Testis (tissue), 3 donors: ENCODE measurements around the gene MAPK1. TPM values are rescaled to one million over a fixed set of nuclear protein-coding genes. Genes with fewer than 3 reads are reported as not detected.

Experiments
- DNase-seq: peaks from one replicate; pipeline ENCODE4 v3.0.0-alpha.2; 2019
- H3K27ac ChIP-seq, 2 donors: fragments of 200-600 bp; sonication (generic); one replicate each; pipeline ENCODE4 v1.5.1; 2019
- H3K27me3 ChIP-seq: fragments of 200-600 bp; sonication (generic); one replicate; pipeline ENCODE4 v1.5.1; 2019
- H3K36me3 ChIP-seq: fragments of 200-600 bp; sonication (generic); one replicate; pipeline ENCODE4 v1.5.1; 2017; ENCODE audit warnings: low read depth; ENCODE audit errors: missing control alignments
- H3K4me1 ChIP-seq: fragments of 200-600 bp; sonication (generic); one replicate; pipeline ENCODE4 v1.5.1; 2019
- H3K4me3 ChIP-seq, 2 donors: fragments of 200-600 bp; sonication (generic); one replicate each; pipeline ENCODE4 v1.5.1; 2017 to 2019
- H3K9me3 ChIP-seq: fragments of 200-600 bp; sonication (generic); one replicate; pipeline ENCODE4 v1.5.1; 2017
- CTCF ChIP-seq, 3 experiments: fragments of 450-650 bp in 2 of 3; fragments of 200-600 bp in 1 of 3; sonication (generic) in 1 of 3; IDR thresholded peaks; one replicate each; pipeline ENCODE4 v1.5.1; 2016 to 2019; ENCODE audit warnings: antibody characterized with exemption in 3 of 3, mild to moderate bottlenecking in 2 of 3, moderate library complexity in 1 of 3
- POLR2A ChIP-seq: fragments of 450-650 bp; IDR thresholded peaks from one replicate; pipeline ENCODE4 v1.6.1; 2017; ENCODE audit warnings: antibody characterized with exemption, mild to moderate bottlenecking, moderate library complexity
- whole genome bisulfite sequencing, 2 donors: methylation state at CpG; one replicate each; pipeline ENCODE4 v1.1.5; 2018; 5-methylcytosine and 5-hydroxymethylcytosine counted together
- intact Hi-C: fragments of 100-400 bp; cut with DNase I; formaldehyde crosslinking; loops from one replicate; pipeline ENCODE4 v1.15.1; 2023; ENCODE audit warnings: low total_unique reads
- polyA plus RNA-seq: library from polyadenylated mRNA; stranded (reverse); fragments of 350-450 nt; fragmentation: Illumina TruSeq; extraction: RNeasy Lipid Tissue Mini Kit (QIAGEN cat#74804); gene quantifications from one replicate; pipeline ENCODE4 v1.2.3, GENCODE V29; 2014; ENCODE audit warnings: low read depth, low replicate concordance; ENCODE audit not compliant: insufficient read depth
- total RNA-seq, 2 donors: library from RNA; depleted of rRNA; stranded (reverse); fragments of >200 nt; gene quantifications; one replicate each; pipeline ENCODE4 v1.2.3, GENCODE V29; 2016

The MAPK1 gene
- total and polyA plus RNA-seq, 3 donors from 2014 or later = 90.2 to 143 (median 121) TPM

- intact Hi-C loops = no loop called here
- no peaks in the 10 kb centered on the region for H3K27me3 ChIP-seq
These were observed 32.1 kb downstream of the MAPK1 start for GRCh38 chr22:21835378-21835777.

GRCh38 chr22:21834869-21835268 is 32.6 kb downstream of the MAPK1 start:
- intact Hi-C loops = no loop called here

More at GRCh38 chr22:21835378-21835777, 32.1 kb downstream of the MAPK1 start:
- DNase-seq = no peak
- H3K9me3 ChIP-seq = no peaks in the 10 kb centered on the region
- H3K4me1 ChIP-seq = peaks cover 13% of the 10 kb centered on the region
- no peaks in the 10 kb centered on the region for H3K36me3 ChIP-seq
- peak overlapping the region in 1 of 2 donors; percentile 25 for H3K27ac ChIP-seq
- H3K4me3 ChIP-seq = no peak overlapping the region
- 46 to 52% methylated on average over 2 of the region's 2 CpGs for WGBS, 2 donors
- TF ChIP-seq POLR2A (no peak), CTCF (IDR thresholded peaks at IDR 0.05) (no peak)

DNA sequence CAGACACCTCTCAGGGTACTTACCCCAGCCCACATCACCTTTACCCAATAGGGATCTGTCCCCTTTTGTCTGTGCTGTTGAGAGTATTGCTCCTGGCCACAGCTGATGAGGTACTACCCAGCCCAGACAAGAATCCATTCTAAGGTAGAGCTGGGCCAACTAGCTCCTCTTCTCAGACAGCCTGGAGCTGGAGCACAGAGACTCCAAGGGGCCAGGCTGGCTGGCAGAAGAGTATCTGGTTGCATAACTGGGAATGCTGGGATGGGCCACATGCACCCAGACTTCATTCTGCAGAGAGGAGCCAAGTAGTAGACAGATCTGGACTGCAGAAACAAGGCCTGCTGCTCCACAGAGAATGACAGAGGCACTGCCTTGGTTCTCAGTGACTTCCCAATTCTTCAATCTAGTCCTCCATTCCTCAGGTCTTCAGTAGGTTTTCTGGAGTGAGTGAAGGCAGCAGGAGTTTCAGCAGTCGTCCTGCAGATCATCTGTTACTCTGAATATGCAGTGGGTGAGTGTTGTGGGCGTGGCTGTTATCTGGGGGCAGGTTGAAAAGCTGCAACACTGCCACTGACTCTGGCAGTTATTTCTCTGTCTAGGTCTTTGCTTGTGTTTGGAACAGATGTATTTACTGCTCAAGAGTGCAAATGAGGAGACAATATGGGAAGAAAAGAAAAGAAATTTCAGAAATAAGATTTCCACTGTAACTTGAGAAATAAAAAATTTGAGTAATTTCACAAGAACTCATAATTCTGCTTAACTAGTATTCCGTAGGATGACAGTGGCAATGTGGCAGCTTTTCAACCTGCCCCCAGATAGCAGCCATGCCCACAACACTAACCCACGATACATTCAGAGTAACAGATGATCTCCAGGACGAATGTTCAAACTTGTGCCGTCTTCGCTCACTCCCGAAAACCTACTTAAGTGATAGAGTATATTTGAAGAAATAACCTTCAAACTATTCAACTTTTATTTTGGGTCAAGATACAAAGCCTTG is 34.9 kb downstream of the MAPK1 start:
- Histone ChIP-seq H3K4me1 (peaks cover 9% of the 10 kb centered on the region), H3K27me3 (no peaks in the 10 kb centered on the region), H3K27ac (no peak overlapping the region), H3K9me3 (no peaks in the 10 kb centered on the region), H3K36me3 (no peaks in the 10 kb centered on the region), H3K4me3 (no peak overlapping the region)
- TF ChIP-seq CTCF (IDR thresholded peaks at IDR 0.05) (no peak), POLR2A (no peak)
- peak; percentile 38 for DNase-seq
- intact Hi-C loops = no loop called here
- WGBS, 2 donors = 61 to 76% methylated on average over 8 of the region's 8 CpGs

More at GRCh38 chr22:21834869-21835268, 32.6 kb downstream of the MAPK1 start:
- Histone ChIP-seq H3K9me3 (no peaks in the 10 kb centered on the region), H3K27ac (peak overlapping the region in 1 of 2 donors; percentile 25), H3K4me1 (peaks cover 13% of the 10 kb centered on the region), H3K36me3 (no peaks in the 10 kb centered on the region), H3K27me3 (no peaks in the 10 kb centered on the region), H3K4me3 (no peak overlapping the region)
- 58% methylated on average over 4 of the region's 4 CpGs for WGBS, 2 donors
- TF ChIP-seq CTCF (IDR thresholded peaks at IDR 0.05) (no peak), POLR2A (no peak)
- DNase-seq = no peak

GRCh38 chr22:21829523-21829922 is 37.9 kb downstream of the MAPK1 start:
- no peak for TF ChIP-seq CTCF (IDR thresholded peaks at IDR 0.05)
- TF ChIP-seq POLR2A = no peak
- Histone ChIP-seq H3K27me3 (no peaks in the 10 kb centered on the region), H3K4me1 (no peaks in the 10 kb centered on the region), H3K9me3 (no peaks in the 10 kb centered on the region), H3K4me3 (no peak overlapping the region), H3K27ac (no peak overlapping the region), H3K36me3 (no peaks in the 10 kb centered on the region)
- intact Hi-C loops = no loop called here
- WGBS, 2 donors = 66 to 85% methylated on average over 3 of the region's 3 CpGs
- no peak for DNase-seq
